ENCODE measurements around the gene MTHFD1L. TPM values are rescaled to one million over a fixed set of nuclear protein-coding genes. Genes with fewer than 3 reads are reported as not detected.
"Not testable (repeated sequence)": the region's sequence is repeated elsewhere in the genome, so short reads cannot be mapped to it uniquely, and the experiment has no call there.

Gene MTHFD1L
- total RNA-seq, 2 donors from 2014 or later = 9.2 to 23.3 TPM

GRCh38 chr6:151112130-151112529, 246.6 kb downstream of the MTHFD1L start:
- H3K4me1 ChIP-seq = no peaks in the 10 kb centered on the region
- intact Hi-C loops (cut with DNase I) = no loop called here
- TF ChIP-seq CTCF (IDR thresholded peaks at IDR 0.05) = no peak
- no peak for DNase-seq
- H3K27me3 ChIP-seq = no peaks in the 10 kb centered on the region
- H3K4me3 ChIP-seq = no peak overlapping the region
- no peak overlapping the region for H3K9ac ChIP-seq (ENCODE audit: low read depth in 2 of 2, low read length in 2 of 2)
- no peak overlapping the region for H3K27ac ChIP-seq
- H3K36me3 ChIP-seq = no peaks in the 10 kb centered on the region
- H3K9me3 ChIP-seq = no peaks in the 10 kb centered on the region

- H3K36me3 ChIP-seq; DNase-seq; intact Hi-C loops (cut with DNase I); H3K4me3 ChIP-seq; H3K9me3 ChIP-seq; H3K27ac ChIP-seq; H3K4me1 ChIP-seq; H3K9ac ChIP-seq (ENCODE audit: low read depth in 2 of 2, low read length in 2 of 2); H3K27me3 ChIP-seq: not testable (repeated sequence)
Measured at GRCh38 chr6:151112884-151113283, 247.4 kb downstream of the MTHFD1L start.

GRCh38 chr6:151113641-151114040, 248.1 kb downstream of the MTHFD1L start:
- no peak overlapping the region for H3K4me3 ChIP-seq
- no peaks in the 10 kb centered on the region for H3K27me3 ChIP-seq
- no peaks in the 10 kb centered on the region for H3K9me3 ChIP-seq
- no peaks in the 10 kb centered on the region for H3K4me1 ChIP-seq
- no peak for TF ChIP-seq CTCF (IDR thresholded peaks at IDR 0.05)
- no peaks in the 10 kb centered on the region for H3K36me3 ChIP-seq
- intact Hi-C loops (cut with DNase I) = no loop called here
- no peak for DNase-seq
- H3K9ac ChIP-seq (ENCODE audit: low read depth in 2 of 2, low read length in 2 of 2) = no peak overlapping the region
- H3K27ac ChIP-seq = no peak overlapping the region

- H3K27me3 ChIP-seq = no peaks in the 10 kb centered on the region
- no peak overlapping the region for H3K4me3 ChIP-seq
- H3K9me3 ChIP-seq = no peaks in the 10 kb centered on the region
- no peak overlapping the region for H3K9ac ChIP-seq (ENCODE audit: low read depth in 2 of 2, low read length in 2 of 2)
- DNase-seq = no peak
- no peaks in the 10 kb centered on the region for H3K4me1 ChIP-seq
- TF ChIP-seq CTCF (IDR thresholded peaks at IDR 0.05) = no peak
- no peaks in the 10 kb centered on the region for H3K36me3 ChIP-seq
- H3K27ac ChIP-seq = peak overlapping the region; percentile 14
- intact Hi-C loops (cut with DNase I) = no loop called here
Measured at GRCh38 chr6:151118461-151119123, 253.1 kb downstream of the MTHFD1L start.

- no peak for DNase-seq
- Histone ChIP-seq H3K9ac (ENCODE audit: low read depth in 2 of 2, low read length in 2 of 2) (no peak overlapping the region), H3K36me3 (no peaks in the 10 kb centered on the region), H3K9me3 (no peaks in the 10 kb centered on the region), H3K27me3 (no peaks in the 10 kb centered on the region), H3K27ac (no peak overlapping the region), H3K4me1 (no peaks in the 10 kb centered on the region), H3K4me3 (no peak overlapping the region)
- intact Hi-C loops (cut with DNase I) = no loop called here
- no peak for TF ChIP-seq CTCF (IDR thresholded peaks at IDR 0.05)
Measured at GRCh38 chr6:151119823-151120524, 254.5 kb downstream of the MTHFD1L start.

- no peak for TF ChIP-seq CTCF (IDR thresholded peaks at IDR 0.05)
- no peak for DNase-seq
- no peak overlapping the region for H3K4me3 ChIP-seq
- no peaks in the 10 kb centered on the region for H3K27me3 ChIP-seq
- no peaks in the 10 kb centered on the region for H3K9me3 ChIP-seq
- no peak overlapping the region for H3K9ac ChIP-seq (ENCODE audit: low read depth in 2 of 2, low read length in 2 of 2)
- no peak overlapping the region for H3K27ac ChIP-seq
- H3K4me1 ChIP-seq = no peaks in the 10 kb centered on the region
- no peaks in the 10 kb centered on the region for H3K36me3 ChIP-seq
- intact Hi-C loops (cut with DNase I) = no loop called here
Measured at GRCh38 chr6:151121900-151122299, 256.4 kb downstream of the MTHFD1L start.

- H3K27me3 ChIP-seq; H3K4me1 ChIP-seq; H3K36me3 ChIP-seq; intact Hi-C loops (cut with DNase I); H3K9ac ChIP-seq (ENCODE audit: low read depth in 2 of 2, low read length in 2 of 2); DNase-seq; H3K9me3 ChIP-seq; H3K27ac ChIP-seq; H3K4me3 ChIP-seq: not testable (repeated sequence)
Measured at GRCh38 chr6:151123641-151124040, 258.1 kb downstream of the MTHFD1L start.

- intact Hi-C loops (cut with DNase I); H3K4me3 ChIP-seq; DNase-seq; H3K4me1 ChIP-seq; H3K27ac ChIP-seq; H3K36me3 ChIP-seq; H3K9me3 ChIP-seq; H3K9ac ChIP-seq (ENCODE audit: low read depth in 2 of 2, low read length in 2 of 2); H3K27me3 ChIP-seq: not testable (repeated sequence)
Measured at GRCh38 chr6:151125242-151125641, 259.7 kb downstream of the MTHFD1L start.

Measured in colonic mucosa (tissue), 4 donors.